Lung (tissue), 12 donors: ENCODE data around the gene SLC6A9. TPM values are rescaled to one million over a fixed set of nuclear protein-coding genes. Genes with fewer than 3 reads are reported as not detected.
A peak's percentile ranks its signal among the peaks of the same experiment; 100 is the strongest.

Experiments used
- ATAC-seq: fragments of 200-7000 bp; cut with Tn5 transposase; one replicate; pipeline ENCODE4 v1.9.1; 2020; ENCODE audit warnings: moderate number of reproducible peaks; ENCODE audit not compliant: insufficient read depth, low FRiP score
- DNase-seq, 3 donors: peaks; one replicate each; pipeline ENCODE4 v3.0.0-alpha.2; 2013 to 2017
- H3K27ac ChIP-seq, 2 donors: one replicate each; pipeline ENCODE4 v1.5.1; 2013; ENCODE audit warnings: mild to moderate bottlenecking in 2 of 2, moderate library complexity in 2 of 2, control low read depth in 1 of 2, inconsistent platforms in 1 of 2, low read depth in 1 of 2, low read length in 1 of 2
- H3K27me3 ChIP-seq, 3 donors: one replicate each; pipeline ENCODE4 v1.5.1; 2013; ENCODE audit warnings: low read length in 2 of 3; ENCODE audit not compliant: control insufficient read depth in 3 of 3, insufficient read depth in 3 of 3
- H3K36me3 ChIP-seq, 4 donors: one replicate each; pipeline ENCODE4 v1.5.1; 2013; ENCODE audit warnings: low read length in 4 of 4, mild to moderate bottlenecking in 1 of 4, moderate library complexity in 1 of 4; ENCODE audit not compliant: control insufficient read depth in 4 of 4, insufficient read depth in 4 of 4
- H3K4me1 ChIP-seq, 5 donors: one replicate each; pipeline ENCODE4 v1.5.1; 2013; ENCODE audit warnings: low read length in 5 of 5, mild to moderate bottlenecking in 2 of 5, moderate library complexity in 1 of 5; ENCODE audit not compliant: control insufficient read depth in 5 of 5, insufficient read depth in 5 of 5
- H3K4me3 ChIP-seq: one replicate; pipeline ENCODE4 v1.5.1; 2013; ENCODE audit warnings: mild to moderate bottlenecking, control low read depth, moderate library complexity
- H3K9ac ChIP-seq, 2 donors: one replicate each; pipeline ENCODE4 v1.5.1; 2013; ENCODE audit warnings: low read length in 2 of 2, control low read depth in 1 of 2; ENCODE audit not compliant: insufficient read depth in 1 of 2
- H3K9me3 ChIP-seq, 4 donors: one replicate each; pipeline ENCODE4 v1.5.1; 2013; ENCODE audit warnings: low read length in 3 of 4, mild to moderate bottlenecking in 1 of 4, moderate library complexity in 1 of 4; ENCODE audit not compliant: control insufficient read depth in 4 of 4, insufficient read depth in 3 of 4
- CTCF ChIP-seq: IDR thresholded peaks from 2 replicates; pipeline ENCODE4 v1.5.1; 2012; ENCODE audit warnings: mild to moderate bottlenecking; ENCODE audit errors: control extremely low read depth, extremely low read depth
- WGBS, 2 donors: extraction: QIAGEN DNeasy Blood & Tissue Kit; methylation state at CpG; one replicate each; pipeline ENCODE4 v1.1.7; 2013; 5-methylcytosine and 5-hydroxymethylcytosine counted together
- polyA plus RNA-seq, 2 donors: library from polyadenylated mRNA; stranded (reverse); fragments of 200-250 nt; gene quantifications; one replicate each; pipeline ENCODE4 v1.2.1, GENCODE V29; 2013
- total RNA-seq, 2 donors: library from RNA; depleted of rRNA in 1 of 2; stranded (reverse); fragments of >200 nt in 1 of 2; gene quantifications; one replicate each; pipeline ENCODE4 v1.2.1, GENCODE V29; 2014 to 2021
- donor health status: control.
- donor health status: control.
- donor health status: Bipolar disorder and iron deficiency.
- donor health status: healthy.
- donor health status: DM: yes; HTN: yes; CAD: no.

SLC6A9 gene
- total and polyA plus RNA-seq, 4 donors, result 8.7 to 29.9 (median 9.4) TPM

- ATAC-seq (no peak), DNase-seq (no peak)
- TF ChIP-seq CTCF, result no peak
- Histone ChIP-seq H3K4me3 (peak overlapping the region; percentile 71), H3K9ac (no peak overlapping the region), H3K36me3 (peaks cover under 1 to 19% (median 5%) of the 10 kb centered on the region in 4 donors), H3K4me1 (peaks cover 0 to 17% (median 0%) of the 10 kb centered on the region in 5 donors), H3K9me3 (no peaks in the 10 kb centered on the region), H3K27ac (no peak overlapping the region), H3K27me3 (no peaks in the 10 kb centered on the region)
- WGBS, 2 donors, result 53 to 71% methylated on average over 5 of the region's 5 CpGs
Observed at GRCh38 chr1:43970502-43970901, 60.8 kb downstream of the SLC6A9 start.

GRCh38 chr1:43969746-43970466, 61.4 kb downstream of the SLC6A9 start, which contains the start of gene DPH2:
Gene DPH2 (plus strand): TSS chr1:43970010. CDS start chr1:43970176, 166 bp downstream.
- ATAC-seq, result peak; percentile 92

GRCh38 chr1:43969416-43969745, 61.9 kb downstream of the SLC6A9 start:
- no peaks in the 10 kb centered on the region for H3K9me3 ChIP-seq
- H3K27ac ChIP-seq, result no peak overlapping the region
- WGBS, 2 donors, result 61 to 62% methylated on average over 7 of the region's 7 CpGs
- DNase-seq (no peak), ATAC-seq (no peak)
- TF ChIP-seq CTCF, result peak; percentile 1
- peaks cover 4 to 20% (median 5%) of the 10 kb centered on the region in 4 donors for H3K36me3 ChIP-seq
- H3K4me1 ChIP-seq, result peaks cover 0 to 14% (median 0%) of the 10 kb centered on the region in 5 donors
- no peaks in the 10 kb centered on the region for H3K27me3 ChIP-seq
- no peak overlapping the region for H3K9ac ChIP-seq
- H3K4me3 ChIP-seq, result no peak overlapping the region

More at GRCh38 chr1:43969746-43970466, 61.4 kb downstream of the SLC6A9 start, which contains the start of gene DPH2:
- no peak for TF ChIP-seq CTCF
- Histone ChIP-seq H3K27me3 (no peaks in the 10 kb centered on the region), H3K27ac (peak within 1 kb of the TSS; percentile 49 to 50), H3K4me1 (peaks cover 0 to 15% (median 0%) of the 10 kb centered on the region in 5 donors), H3K9ac (peak within 1 kb of the TSS in 1 of 2 donors; percentile 11), H3K4me3 (peak within 1 kb of the TSS; percentile 71), H3K9me3 (no peaks in the 10 kb centered on the region), H3K36me3 (peaks cover 4 to 19% (median 5%) of the 10 kb centered on the region in 4 donors)
- DNase-seq, result peak; percentile 97 to 99 (median 98)
- WGBS, 2 donors, result 1% methylated on average over 47 of the region's 47 CpGs
